Liver (tissue), 9 donors: ENCODE data around the gene BRIP1. TPM values are rescaled to one million over a fixed set of nuclear protein-coding genes. Genes with fewer than 3 reads are reported as not detected.
"Not testable (repeated sequence)": the region's sequence is repeated elsewhere in the genome, so short reads cannot be mapped to it uniquely, and the experiment has no call there.

ENCODE experiments used
- DNase-seq: peaks from one replicate; pipeline ENCODE4 v3.0.0-alpha.2; 2017; ENCODE audit warnings: low spot score
- H3K27ac ChIP-seq, 2 donors: one replicate each; pipeline ENCODE4 v1.7.0; 2013; ENCODE audit warnings: inconsistent platforms in 2 of 2, low read length in 2 of 2, control low read depth in 1 of 2, low read depth in 1 of 2, mild to moderate bottlenecking in 1 of 2
- H3K27me3 ChIP-seq, 4 donors: one replicate each; pipeline versions ENCODE4 v1.6.1 to v1.7.0; 2013; ENCODE audit warnings: low read length in 3 of 4, inconsistent platforms in 1 of 4, mild to moderate bottlenecking in 1 of 4, moderate library complexity in 1 of 4; ENCODE audit not compliant: control insufficient read depth in 4 of 4, insufficient read depth in 4 of 4
- H3K36me3 ChIP-seq, 4 donors: one replicate each; pipeline versions ENCODE4 v1.6.1 to v1.7.0; 2013; ENCODE audit warnings: low read length in 3 of 4, mild to moderate bottlenecking in 3 of 4, low read depth in 1 of 4, moderate library complexity in 1 of 4; ENCODE audit not compliant: control insufficient read depth in 4 of 4, insufficient read depth in 3 of 4
- H3K4me1 ChIP-seq, 4 donors: one replicate each; pipeline versions ENCODE4 v1.6.1 to v1.7.0; 2013; ENCODE audit warnings: low read length in 3 of 4, mild to moderate bottlenecking in 3 of 4, moderate library complexity in 1 of 4; ENCODE audit not compliant: control insufficient read depth in 4 of 4, insufficient read depth in 4 of 4
- H3K4me3 ChIP-seq, 3 donors: one replicate each; pipeline versions ENCODE4 v1.6.1 to v1.7.0; 2013; ENCODE audit warnings: low read length in 3 of 3, control low read depth in 1 of 3, low read depth in 1 of 3, mild to moderate bottlenecking in 1 of 3
- H3K9ac ChIP-seq, 2 donors: one replicate each; pipeline ENCODE4 v1.7.0; 2013; ENCODE audit warnings: low read length in 2 of 2, mild to moderate bottlenecking in 2 of 2, moderate library complexity in 2 of 2, control low read depth in 1 of 2, low read depth in 1 of 2
- H3K9me3 ChIP-seq, 4 donors: one replicate each; pipeline versions ENCODE4 v1.6.1 to v1.7.0; 2013; ENCODE audit warnings: low read length in 3 of 4; ENCODE audit not compliant: control insufficient read depth in 4 of 4
- EGR1 ChIP-seq, 2 donors: IDR thresholded peaks; 2 replicates each; pipeline ENCODE4 v1.6.1; 2016 to 2018; ENCODE audit warnings: antibody characterized with exemption in 2 of 2, low read depth in 2 of 2
- FOXA1 ChIP-seq: IDR thresholded peaks from 2 replicates; pipeline ENCODE4 v1.6.1; 2016; ENCODE audit warnings: antibody characterized with exemption
- FOXA2 ChIP-seq: IDR thresholded peaks from 2 replicates; pipeline ENCODE4 v1.6.1; 2016; ENCODE audit warnings: antibody characterized with exemption
- GABPA ChIP-seq, 2 donors: IDR thresholded peaks in 1 of 2; conservative IDR thresholded peaks in 1 of 2; 2 replicates each; pipeline ENCODE4 v1.6.1; 2016; ENCODE audit warnings: antibody characterized with exemption in 2 of 2, mild to moderate bottlenecking in 1 of 2, moderate library complexity in 1 of 2
- HNF4A ChIP-seq, 2 donors: conservative IDR thresholded peaks; 2 replicates each; pipeline ENCODE4 v1.6.1; 2016; ENCODE audit warnings: antibody characterized with exemption in 2 of 2, mild to moderate bottlenecking in 2 of 2
- HNF4G ChIP-seq: IDR thresholded peaks from 2 replicates; pipeline ENCODE4 v1.6.1; 2016; ENCODE audit warnings: antibody characterized with exemption
- JUND ChIP-seq, 2 donors: IDR thresholded peaks; 2 replicates each; pipeline ENCODE4 v1.6.1; 2016; ENCODE audit warnings: antibody characterized with exemption in 2 of 2
- NR2F2 ChIP-seq: IDR thresholded peaks from 2 replicates; pipeline ENCODE4 v1.6.1; 2016; ENCODE audit warnings: antibody characterized with exemption
- RAD21 ChIP-seq, 2 donors: IDR thresholded peaks; 2 replicates each; pipeline ENCODE4 v1.6.1; 2016; ENCODE audit warnings: antibody characterized with exemption in 2 of 2, mild to moderate bottlenecking in 2 of 2
- RXRA ChIP-seq, 2 donors: IDR thresholded peaks; 2 replicates each; pipeline ENCODE4 v1.6.1; 2017 to 2018; ENCODE audit warnings: antibody characterized with exemption in 2 of 2, mild to moderate bottlenecking in 1 of 2
- SP1 ChIP-seq: IDR thresholded peaks from 2 replicates; pipeline ENCODE4 v1.6.1; 2018; ENCODE audit warnings: antibody characterized with exemption, mild to moderate bottlenecking
- TAF1 ChIP-seq: conservative IDR thresholded peaks from 2 replicates; pipeline ENCODE4 v1.6.1; 2016; ENCODE audit warnings: antibody characterized with exemption, mild to moderate bottlenecking
- YY1 ChIP-seq: IDR thresholded peaks from 2 replicates; pipeline ENCODE4 v1.6.1; 2016; ENCODE audit warnings: antibody characterized with exemption, mild to moderate bottlenecking
- WGBS: extraction: QIAGEN DNeasy Blood & Tissue Kit; methylation state at CpG from one replicate; pipeline ENCODE4 v1.1.7; 2013; 5-methylcytosine and 5-hydroxymethylcytosine counted together
- polyA plus RNA-seq, 2 donors: library from polyadenylated mRNA; stranded (reverse) in 1 of 2; unstranded in 1 of 2; fragments of 200-250 nt in 1 of 2; fragments of >200 nt in 1 of 2; fragmentation: Nextera tagmentation in 1 of 2; extraction: Ambion mirVana in 1 of 2; gene quantifications; one replicate each; pipeline versions ENCODE4 v1.2.1 to v1.2.3, GENCODE V29; 2013 to 2015
- total RNA-seq, 2 donors: library from RNA; depleted of rRNA; stranded (reverse); fragments of >200 nt; gene quantifications; one replicate each; pipeline ENCODE4 v1.2.3, GENCODE V29; 2014
- TF ChIP-seq, protein P1 (sequence below): IDR thresholded peaks from 2 replicates; pipeline ENCODE4 v1.6.1; 2016; ENCODE audit warnings: antibody characterized with exemption
- TF ChIP-seq, protein P2 (sequence below): IDR thresholded peaks from 2 replicates; pipeline ENCODE4 v1.6.1; 2016; ENCODE audit warnings: antibody characterized with exemption
- TF ChIP-seq, protein P3 (sequence below): IDR thresholded peaks from 2 replicates; pipeline ENCODE4 v1.6.1; 2016; ENCODE audit warnings: antibody characterized with exemption, mild to moderate bottlenecking
- TF ChIP-seq, protein P4 (sequence below): IDR thresholded peaks from 2 replicates; pipeline ENCODE4 v1.6.1; 2016; ENCODE audit warnings: antibody characterized with exemption
- TF ChIP-seq, protein P5 (sequence below): fragments of 150-350 bp; IDR thresholded peaks from 2 replicates; pipeline ENCODE4 v1.5.1; 2017; ENCODE audit warnings: improper control_type of control experiment, low read depth, low read length; ENCODE audit not compliant: missing input control
- donor health status: healthy.
- donor health status: healthy.
- donor health status: healthy.
- donor health status: healthy.
- donor health status: healthy.

The BRIP1 gene
- total and polyA plus RNA-seq, 4 donors = 0.24 to 10.3 (median 0.90) TPM

DNA sequence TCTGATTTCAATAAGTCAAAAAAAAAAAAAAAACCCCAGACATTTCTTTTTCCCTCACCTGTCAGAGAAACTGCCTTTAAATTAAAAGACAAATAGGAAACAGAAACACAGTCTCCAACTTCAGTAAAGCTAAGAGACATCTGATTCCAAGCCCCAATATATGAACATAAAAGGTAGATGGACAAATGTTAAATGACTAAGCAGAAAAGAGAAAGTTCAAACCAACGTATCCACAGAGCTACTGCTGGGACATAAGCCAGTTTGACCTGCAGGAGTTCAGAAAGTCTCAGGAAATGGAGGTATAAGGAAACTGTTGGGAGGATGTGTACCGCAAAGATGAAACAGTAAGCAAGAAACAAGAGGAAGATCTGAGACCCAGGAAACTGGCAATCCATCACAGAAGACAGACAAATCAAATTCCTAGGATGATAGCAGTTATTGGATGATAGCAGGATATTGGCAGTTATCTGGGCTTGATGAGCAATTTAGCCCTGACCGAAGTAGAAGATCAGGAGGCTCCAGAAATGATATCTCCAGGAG is 135.0 kb downstream of the BRIP1 start:
- H3K27ac ChIP-seq = no peak overlapping the region
- DNase-seq = no peak
- TF ChIP-seq YY1 (no peak), GABPA (IDR thresholded peaks at IDR 0.05 in 1 of 2, conservative IDR thresholded peaks at IDR 0.05 in 1 of 2) (no peak), HNF4G (no peak)
- no peak overlapping the region for H3K9ac ChIP-seq
- no peaks in the 10 kb centered on the region for H3K4me1 ChIP-seq
- H3K27me3 ChIP-seq = no peaks in the 10 kb centered on the region
- no peak overlapping the region for H3K4me3 ChIP-seq
- WGBS = 87% methylated on average over 3 of the region's 3 CpGs
- no peaks in the 10 kb centered on the region for H3K36me3 ChIP-seq
- no peaks in the 10 kb centered on the region for H3K9me3 ChIP-seq

DNA sequence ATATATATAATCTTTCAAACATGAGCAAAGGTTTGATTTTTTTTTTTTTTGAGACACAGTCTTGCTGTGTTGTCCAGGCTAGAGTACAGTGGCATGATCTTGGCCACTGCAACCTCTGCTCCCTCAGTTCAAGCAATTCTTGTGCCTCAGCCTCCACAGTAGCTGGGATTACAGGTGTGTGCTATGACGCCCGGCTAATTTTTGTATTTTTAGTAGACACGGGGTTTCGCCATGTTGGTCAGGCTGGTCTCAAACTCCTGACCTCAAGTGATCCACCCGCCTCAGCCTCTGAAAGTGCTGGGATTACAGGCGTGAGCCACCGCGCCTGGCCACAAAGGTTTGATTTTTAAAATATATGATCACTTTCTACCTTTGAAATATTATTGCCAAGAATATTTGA is 135.5 kb downstream of the BRIP1 start:
- not testable (repeated sequence) for DNase-seq, H3K36me3 ChIP-seq, H3K4me1 ChIP-seq, H3K9me3 ChIP-seq, H3K4me3 ChIP-seq, H3K27ac ChIP-seq, H3K27me3 ChIP-seq, H3K9ac ChIP-seq
- WGBS = 99% methylated on average over 8 of the region's 8 CpGs

DNA sequence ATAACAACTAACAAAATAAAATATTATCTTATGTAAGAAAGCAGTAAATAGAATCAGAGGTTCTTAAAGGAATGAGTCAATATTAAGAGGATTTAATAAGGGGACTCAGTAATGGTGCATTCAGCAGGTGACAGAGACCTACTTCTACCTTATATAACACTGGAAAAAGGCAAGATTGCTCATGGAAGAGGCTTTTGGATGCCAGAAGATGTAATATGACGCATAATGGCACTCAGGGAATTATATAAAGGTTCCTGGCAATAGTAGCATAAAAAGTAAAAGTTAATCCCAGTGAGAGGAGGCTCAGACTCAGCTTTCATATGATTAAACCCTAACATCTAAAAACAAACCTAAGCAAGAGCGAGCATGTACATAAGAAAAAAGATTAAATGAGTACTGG is 136.4 kb downstream of the BRIP1 start:
- Histone ChIP-seq H3K27me3 (no peaks in the 10 kb centered on the region), H3K27ac (no peak overlapping the region), H3K36me3 (no peaks in the 10 kb centered on the region)

More for the DNA sequence above, 136.4 kb downstream of the BRIP1 start:
- no peak overlapping the region for H3K9ac ChIP-seq
- H3K4me3 ChIP-seq = no peak overlapping the region
- no peak for DNase-seq
- no peaks in the 10 kb centered on the region for H3K9me3 ChIP-seq
- TF ChIP-seq EGR1 (IDR thresholded peaks at IDR 0.05; ENCODE audit: low read depth in 2 of 2) (no peak), HNF4G (no peak), FOXA1 (no peak), JUND (IDR thresholded peaks at IDR 0.05) (no peak), RXRA (IDR thresholded peaks at IDR 0.05) (no peak), FOXA2 (no peak), TAF1 (no peak), RAD21 (IDR thresholded peaks at IDR 0.05) (no peak), NR2F2 (no peak), GABPA (IDR thresholded peaks at IDR 0.05 in 1 of 2, conservative IDR thresholded peaks at IDR 0.05 in 1 of 2) (no peak), YY1 (no peak), SP1 (no peak), HNF4A (conservative IDR thresholded peaks at IDR 0.05) (no peak)
- TF ChIP-seq, protein P1, sequence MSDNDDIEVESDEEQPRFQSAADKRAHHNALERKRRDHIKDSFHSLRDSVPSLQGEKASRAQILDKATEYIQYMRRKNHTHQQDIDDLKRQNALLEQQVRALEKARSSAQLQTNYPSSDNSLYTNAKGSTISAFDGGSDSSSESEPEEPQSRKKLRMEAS = no peak
- TF ChIP-seq, protein P2, sequence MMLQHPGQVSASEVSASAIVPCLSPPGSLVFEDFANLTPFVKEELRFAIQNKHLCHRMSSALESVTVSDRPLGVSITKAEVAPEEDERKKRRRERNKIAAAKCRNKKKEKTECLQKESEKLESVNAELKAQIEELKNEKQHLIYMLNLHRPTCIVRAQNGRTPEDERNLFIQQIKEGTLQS = no peak
- TF ChIP-seq, protein P3, sequence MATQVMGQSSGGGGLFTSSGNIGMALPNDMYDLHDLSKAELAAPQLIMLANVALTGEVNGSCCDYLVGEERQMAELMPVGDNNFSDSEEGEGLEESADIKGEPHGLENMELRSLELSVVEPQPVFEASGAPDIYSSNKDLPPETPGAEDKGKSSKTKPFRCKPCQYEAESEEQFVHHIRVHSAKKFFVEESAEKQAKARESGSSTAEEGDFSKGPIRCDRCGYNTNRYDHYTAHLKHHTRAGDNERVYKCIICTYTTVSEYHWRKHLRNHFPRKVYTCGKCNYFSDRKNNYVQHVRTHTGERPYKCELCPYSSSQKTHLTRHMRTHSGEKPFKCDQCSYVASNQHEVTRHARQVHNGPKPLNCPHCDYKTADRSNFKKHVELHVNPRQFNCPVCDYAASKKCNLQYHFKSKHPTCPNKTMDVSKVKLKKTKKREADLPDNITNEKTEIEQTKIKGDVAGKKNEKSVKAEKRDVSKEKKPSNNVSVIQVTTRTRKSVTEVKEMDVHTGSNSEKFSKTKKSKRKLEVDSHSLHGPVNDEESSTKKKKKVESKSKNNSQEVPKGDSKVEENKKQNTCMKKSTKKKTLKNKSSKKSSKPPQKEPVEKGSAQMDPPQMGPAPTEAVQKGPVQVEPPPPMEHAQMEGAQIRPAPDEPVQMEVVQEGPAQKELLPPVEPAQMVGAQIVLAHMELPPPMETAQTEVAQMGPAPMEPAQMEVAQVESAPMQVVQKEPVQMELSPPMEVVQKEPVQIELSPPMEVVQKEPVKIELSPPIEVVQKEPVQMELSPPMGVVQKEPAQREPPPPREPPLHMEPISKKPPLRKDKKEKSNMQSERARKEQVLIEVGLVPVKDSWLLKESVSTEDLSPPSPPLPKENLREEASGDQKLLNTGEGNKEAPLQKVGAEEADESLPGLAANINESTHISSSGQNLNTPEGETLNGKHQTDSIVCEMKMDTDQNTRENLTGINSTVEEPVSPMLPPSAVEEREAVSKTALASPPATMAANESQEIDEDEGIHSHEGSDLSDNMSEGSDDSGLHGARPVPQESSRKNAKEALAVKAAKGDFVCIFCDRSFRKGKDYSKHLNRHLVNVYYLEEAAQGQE = no peak
- TF ChIP-seq, protein P4, sequence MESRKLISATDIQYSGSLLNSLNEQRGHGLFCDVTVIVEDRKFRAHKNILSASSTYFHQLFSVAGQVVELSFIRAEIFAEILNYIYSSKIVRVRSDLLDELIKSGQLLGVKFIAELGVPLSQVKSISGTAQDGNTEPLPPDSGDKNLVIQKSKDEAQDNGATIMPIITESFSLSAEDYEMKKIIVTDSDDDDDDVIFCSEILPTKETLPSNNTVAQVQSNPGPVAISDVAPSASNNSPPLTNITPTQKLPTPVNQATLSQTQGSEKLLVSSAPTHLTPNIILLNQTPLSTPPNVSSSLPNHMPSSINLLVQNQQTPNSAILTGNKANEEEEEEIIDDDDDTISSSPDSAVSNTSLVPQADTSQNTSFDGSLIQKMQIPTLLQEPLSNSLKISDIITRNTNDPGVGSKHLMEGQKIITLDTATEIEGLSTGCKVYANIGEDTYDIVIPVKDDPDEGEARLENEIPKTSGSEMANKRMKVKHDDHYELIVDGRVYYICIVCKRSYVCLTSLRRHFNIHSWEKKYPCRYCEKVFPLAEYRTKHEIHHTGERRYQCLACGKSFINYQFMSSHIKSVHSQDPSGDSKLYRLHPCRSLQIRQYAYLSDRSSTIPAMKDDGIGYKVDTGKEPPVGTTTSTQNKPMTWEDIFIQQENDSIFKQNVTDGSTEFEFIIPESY = no peak
- TF ChIP-seq, protein P5, sequence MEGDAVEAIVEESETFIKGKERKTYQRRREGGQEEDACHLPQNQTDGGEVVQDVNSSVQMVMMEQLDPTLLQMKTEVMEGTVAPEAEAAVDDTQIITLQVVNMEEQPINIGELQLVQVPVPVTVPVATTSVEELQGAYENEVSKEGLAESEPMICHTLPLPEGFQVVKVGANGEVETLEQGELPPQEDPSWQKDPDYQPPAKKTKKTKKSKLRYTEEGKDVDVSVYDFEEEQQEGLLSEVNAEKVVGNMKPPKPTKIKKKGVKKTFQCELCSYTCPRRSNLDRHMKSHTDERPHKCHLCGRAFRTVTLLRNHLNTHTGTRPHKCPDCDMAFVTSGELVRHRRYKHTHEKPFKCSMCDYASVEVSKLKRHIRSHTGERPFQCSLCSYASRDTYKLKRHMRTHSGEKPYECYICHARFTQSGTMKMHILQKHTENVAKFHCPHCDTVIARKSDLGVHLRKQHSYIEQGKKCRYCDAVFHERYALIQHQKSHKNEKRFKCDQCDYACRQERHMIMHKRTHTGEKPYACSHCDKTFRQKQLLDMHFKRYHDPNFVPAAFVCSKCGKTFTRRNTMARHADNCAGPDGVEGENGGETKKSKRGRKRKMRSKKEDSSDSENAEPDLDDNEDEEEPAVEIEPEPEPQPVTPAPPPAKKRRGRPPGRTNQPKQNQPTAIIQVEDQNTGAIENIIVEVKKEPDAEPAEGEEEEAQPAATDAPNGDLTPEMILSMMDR = no peak
- no peaks in the 10 kb centered on the region for H3K4me1 ChIP-seq
- 97% methylated on average over 2 of the region's 2 CpGs for WGBS
